Endothelial cell of hepatic sinusoid (primary cell): ENCODE data around the gene PHLDB1.

Experiments
- in situ Hi-C: cut with HindIII; loops from 2 replicates; pipeline ENCODE4 v1.10.0; 2017; ENCODE audit warnings: low sequenced_read_pairs

PHLDB1 gene

DNA sequence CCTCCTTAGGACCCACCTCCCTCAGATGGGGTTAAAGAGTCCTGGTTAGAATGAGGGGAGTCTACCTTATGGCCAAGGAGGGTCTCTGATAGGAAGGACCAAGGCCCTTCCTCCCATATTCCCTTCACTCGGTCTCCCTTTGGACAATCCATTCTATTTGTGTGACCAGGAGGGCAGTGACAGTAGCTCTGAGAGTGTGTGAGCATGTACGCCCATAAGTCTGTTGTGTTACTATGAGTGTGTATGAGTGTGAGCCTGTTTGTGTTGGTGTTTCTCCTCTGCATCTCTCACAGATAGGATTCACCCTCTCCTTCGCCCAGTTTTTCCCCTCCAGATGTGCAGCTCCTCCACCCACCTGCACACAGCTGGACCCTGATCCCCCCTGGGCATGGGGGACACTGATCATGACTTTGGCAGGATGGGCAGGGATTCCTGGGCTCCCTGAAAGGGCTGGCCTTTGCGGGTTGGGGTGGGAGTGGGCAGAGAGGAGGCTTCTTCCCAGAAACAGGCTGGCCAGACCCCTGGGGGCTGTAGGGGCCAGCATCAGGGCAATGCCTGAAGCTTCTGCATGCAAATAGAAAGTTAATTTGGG is 14.5 kb downstream of the PHLDB1 start:
- in situ Hi-C loops, result loop anchor here (5.0 kb wide), 1 partner anchor 95 kb away; the partner anchor contains the start of gene TTC36

DNA sequence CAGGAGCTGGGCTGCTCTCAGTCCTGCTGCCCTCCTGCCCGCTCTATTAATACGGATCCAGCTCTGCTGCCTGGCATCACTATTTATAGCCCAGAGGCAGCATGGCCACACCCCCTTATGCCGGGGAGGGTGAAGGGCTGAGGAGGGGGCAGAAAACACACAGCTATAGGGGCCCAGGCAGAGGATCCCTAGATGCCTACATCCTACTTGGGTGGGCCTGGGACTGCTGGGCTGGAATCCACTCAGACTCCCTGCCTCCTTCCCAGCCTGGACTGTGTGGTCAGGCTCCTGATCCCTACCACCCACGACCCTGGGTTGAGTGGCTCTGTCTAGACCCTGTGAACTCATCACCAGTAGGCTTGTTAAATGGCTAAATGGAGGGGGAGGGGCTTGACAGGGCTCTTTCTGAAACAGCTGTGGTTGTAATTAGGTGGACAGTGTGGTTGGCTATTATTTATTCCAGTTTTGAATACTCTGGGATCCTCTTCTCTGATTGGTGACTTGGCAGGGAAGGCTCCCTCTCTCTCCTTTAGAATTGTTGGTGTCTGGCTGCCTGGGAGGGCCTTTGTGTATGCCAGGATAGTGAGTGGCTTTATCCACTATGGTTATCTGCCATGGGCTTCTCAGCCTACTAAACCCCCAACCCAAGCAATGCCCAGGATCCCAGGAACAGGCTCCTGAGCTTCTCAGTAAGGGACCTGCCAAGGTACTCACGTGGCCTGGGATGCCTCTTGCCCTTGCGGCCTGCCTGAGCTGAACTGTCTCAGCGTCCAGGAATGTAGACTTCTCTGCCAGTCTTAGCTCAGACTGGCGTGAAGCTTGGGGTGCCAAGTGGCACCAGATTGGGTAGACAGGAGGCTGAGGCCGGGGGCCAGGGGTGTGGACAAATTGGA is 15.2 kb downstream of the PHLDB1 start:
- in situ Hi-C loops, result loop anchor here (5.0 kb wide), 1 partner anchor 95 kb away; the partner anchor contains the start of gene TTC36

DNA sequence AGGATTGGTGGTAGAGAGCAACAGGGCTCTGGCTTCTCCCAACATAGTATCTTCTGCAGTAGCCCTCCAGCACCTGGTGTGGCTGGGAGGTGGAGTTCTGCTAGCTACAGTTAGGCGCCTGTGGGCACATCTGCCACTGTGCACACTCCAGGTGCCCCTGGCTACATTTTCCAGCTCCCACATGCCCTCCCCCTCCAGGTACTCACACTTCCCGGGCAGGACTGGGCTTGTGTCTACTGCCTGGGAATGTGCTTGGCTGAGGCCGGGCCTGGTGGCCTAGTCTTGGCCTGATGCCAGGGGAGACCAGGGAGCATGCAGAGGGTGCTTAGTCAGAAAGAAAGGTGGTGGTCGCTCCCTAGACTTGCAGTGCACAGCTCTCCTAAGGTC is 15.8 kb downstream of the PHLDB1 start:
- in situ Hi-C loops, result loop anchor here (5.0 kb wide), 1 partner anchor 96 kb away; the partner anchor contains the start of gene TTC36

DNA sequence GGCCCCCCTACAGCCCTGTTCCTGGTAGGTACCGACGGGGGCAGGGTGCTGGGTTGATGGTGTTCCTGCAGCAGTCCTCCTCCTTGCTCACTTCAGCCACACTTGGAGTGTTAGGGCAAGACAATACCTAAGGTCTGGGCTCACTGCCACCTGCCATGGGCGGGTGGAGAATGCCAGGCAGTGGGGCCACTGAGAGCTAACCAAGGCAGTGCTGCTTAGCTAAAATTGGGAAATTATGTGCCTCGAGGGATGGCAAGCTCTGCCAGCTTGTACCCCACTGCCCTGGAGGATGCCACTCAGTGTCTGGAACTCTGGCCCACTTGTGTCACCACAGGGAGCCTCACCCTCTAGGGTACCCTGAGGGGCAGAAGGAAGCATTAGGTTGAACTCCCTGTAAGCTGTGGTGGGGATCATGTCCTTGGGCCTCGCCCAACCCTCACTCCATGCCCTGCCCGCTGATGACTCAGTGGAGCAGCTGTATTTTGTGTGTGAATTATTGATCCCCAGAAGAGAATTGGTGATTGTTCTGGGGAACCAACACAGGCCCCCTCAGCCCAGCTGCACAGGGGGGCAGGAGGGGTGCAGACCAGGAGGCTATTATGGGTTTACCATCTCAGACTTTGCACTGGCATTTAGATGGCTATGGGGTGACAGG is 17.7 kb downstream of the PHLDB1 start:
- in situ Hi-C loops, result no loop called here

DNA sequence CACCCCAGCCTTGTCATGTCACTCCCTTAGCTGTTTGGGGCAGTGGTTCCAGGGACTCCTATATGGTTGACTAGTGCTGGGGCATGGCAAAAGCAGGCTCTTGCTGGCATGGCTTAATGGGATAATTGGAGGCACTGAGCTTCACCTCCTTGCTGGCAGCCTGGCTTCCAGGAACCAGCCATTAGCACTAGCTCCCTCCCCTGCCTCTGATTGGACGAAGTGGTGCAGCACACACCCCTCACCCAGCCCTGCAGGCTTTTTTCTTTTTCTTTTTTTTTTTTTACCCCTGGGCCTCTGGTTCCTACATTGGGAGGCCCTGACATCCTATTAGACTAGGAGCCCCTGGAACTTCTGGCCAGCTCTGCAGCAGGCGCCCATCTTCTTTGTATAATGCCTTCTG is 18.6 kb downstream of the PHLDB1 start:
- in situ Hi-C loops, result no loop called here

DNA sequence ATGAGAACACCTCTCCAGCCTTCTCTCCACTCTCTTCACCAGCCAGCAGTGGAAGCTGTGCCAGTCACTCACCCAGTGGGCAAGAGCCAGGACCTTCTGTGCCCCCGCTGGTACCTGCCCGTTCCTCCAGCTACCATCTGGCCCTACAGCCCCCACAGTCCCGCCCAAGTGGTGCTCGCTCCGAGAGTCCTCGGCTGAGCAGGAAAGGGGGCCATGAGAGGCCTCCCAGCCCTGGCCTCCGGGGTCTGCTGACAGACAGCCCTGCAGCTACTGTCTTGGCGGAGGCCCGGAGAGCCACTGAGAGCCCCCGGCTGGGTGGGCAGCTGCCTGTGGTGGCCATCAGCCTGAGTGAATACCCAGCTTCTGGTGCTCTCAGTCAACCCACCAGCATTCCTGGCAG is 20.2 kb downstream of the PHLDB1 start:
- in situ Hi-C loops, result no loop called here

DNA sequence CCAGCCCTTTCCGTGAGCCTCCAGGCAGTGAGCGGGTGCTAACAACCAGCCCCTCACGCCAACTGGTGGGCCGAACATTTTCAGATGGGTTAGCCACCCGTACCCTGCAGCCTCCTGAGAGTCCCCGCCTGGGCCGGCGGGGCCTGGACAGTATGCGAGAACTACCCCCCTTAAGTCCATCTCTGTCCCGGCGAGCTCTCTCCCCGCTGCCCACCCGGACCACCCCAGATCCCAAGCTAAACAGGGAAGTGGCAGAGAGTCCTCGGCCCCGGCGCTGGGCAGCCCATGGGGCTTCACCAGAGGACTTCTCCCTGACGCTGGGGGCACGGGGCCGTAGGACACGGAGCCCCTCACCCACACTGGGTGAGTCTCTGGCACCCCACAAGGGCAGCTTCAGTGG is 20.6 kb downstream of the PHLDB1 start:
- in situ Hi-C loops, result no loop called here

DNA sequence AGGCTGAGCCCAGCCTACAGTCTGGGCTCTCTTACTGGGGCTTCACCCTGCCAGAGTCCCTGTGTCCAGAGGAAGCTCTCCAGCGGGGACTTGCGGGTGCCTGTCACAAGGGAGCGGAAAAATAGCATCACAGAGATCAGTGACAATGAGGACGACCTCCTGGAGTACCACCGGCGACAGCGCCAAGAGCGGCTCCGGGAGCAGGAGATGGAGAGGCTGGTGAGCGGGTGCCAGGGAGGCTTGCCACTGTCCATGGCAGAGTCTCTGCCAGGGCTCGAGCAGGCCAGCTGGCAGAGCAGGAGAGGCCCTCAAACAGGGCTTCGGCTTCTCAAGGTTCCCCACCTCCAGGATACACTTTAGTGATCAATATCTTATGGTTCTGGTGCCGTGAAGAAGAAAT is 21.0 kb downstream of the PHLDB1 start:
- in situ Hi-C loops, result no loop called here

DNA sequence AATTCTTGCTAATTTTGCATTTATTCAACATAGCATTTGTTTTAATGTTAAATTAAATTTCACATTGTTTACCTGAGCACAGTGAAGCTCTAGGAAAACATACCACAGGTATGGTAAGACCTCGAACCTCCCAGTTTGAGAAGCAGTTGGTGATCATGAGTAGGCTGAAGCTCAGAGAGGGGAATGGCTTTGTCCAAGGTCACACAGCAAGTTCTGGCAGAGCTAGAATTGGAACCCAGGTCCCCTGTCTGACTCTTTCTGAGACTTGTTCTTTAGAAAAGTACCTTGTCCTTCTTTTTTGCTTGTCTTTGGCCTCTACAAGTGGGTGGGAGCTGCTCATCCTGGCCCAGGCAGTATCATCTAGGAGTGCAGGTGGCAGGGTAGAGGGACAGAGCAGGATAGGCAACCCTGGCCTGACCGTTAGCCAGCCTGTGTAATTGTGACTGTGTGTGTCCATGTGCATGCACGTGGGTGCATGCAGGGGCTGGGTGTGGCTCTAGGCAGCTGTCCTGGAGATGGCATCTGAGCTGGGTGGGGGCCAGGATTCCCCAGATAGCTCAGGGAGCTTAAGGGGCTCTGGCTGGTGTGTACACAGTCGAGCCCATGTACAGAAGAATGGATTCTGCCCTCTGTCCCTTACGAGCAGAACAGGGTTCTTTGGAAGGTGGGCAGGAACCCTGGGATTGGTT is 21.6 kb downstream of the PHLDB1 start:
- in situ Hi-C loops, result no loop called here

DNA sequence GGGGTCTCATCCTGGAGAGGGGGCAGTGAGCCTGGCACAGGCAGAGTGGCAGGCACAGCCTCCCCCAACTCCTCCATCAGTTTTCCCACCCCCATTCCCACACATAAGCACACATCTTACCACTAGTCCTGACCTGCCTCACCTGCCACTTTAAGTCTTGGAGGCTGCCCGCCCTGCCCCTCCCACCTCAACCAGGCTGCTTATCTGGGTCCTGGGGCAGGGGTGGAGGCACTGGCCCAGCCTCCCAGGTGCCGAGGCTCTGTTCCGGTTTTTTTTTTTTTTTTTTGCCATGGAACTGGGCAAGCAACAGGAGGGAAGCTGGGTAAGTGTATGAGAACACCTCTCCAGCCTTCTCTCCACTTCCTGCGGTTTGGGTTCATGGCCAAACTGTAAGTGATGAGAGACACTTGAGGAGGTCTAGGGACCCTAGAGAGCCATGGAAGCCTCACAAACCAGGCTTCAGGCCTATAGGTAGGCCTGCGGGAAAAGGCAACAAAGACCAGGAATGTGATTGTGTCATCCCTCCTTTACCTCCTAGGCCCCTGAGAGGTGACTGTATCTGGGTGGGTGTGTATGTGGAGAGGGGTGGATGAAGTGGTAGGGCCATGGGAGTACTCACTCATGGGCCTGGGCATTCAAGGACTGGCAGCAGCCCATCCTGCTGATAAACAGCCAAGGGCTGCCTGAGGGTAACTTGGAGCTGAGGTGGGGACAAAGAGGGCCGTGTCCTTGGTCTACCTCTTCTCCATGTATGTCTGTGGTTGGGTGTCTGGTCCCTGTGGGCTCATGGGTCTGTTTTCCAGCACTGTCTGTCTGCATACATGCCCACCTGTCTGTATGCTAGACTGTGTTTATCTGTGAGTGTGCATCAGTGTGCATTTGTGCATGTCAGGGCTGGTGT is 22.6 kb downstream of the PHLDB1 start:
- in situ Hi-C loops, result no loop called here

DNA sequence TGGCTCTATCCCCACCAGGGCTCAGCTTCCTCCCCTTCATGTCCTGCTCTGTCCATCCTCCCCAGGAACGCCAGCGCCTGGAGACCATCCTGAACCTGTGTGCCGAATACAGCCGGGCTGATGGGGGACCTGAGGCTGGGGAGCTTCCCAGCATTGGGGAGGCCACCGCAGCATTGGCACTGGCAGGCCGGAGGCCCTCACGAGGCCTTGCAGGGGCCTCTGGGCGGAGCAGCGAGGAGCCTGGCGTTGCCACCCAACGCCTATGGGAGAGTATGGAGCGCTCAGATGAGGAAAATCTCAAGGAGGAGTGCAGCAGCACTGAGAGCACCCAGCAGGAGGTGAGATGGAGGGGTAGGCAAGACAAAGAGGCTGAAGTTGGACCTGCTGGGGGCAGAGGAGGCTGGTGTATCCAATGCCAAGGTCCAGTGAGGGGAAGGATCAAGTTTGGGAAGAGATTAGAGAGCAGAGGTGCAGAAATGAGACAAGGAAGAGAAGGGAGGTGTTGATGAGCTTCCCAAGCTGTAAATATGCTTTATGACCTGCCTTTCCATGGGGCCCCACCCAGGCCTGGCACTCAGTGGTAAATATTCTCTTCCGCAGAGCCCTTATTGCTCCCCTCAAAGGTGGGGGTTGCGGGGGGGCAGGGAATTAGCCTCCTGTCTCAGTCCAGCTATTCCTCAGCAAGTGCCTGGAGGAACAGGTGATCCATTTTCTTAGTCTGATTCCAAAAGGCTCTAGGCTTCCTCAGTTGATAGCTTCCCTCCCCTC is 23.9 kb downstream of the PHLDB1 start:
- in situ Hi-C loops, result no loop called here

DNA sequence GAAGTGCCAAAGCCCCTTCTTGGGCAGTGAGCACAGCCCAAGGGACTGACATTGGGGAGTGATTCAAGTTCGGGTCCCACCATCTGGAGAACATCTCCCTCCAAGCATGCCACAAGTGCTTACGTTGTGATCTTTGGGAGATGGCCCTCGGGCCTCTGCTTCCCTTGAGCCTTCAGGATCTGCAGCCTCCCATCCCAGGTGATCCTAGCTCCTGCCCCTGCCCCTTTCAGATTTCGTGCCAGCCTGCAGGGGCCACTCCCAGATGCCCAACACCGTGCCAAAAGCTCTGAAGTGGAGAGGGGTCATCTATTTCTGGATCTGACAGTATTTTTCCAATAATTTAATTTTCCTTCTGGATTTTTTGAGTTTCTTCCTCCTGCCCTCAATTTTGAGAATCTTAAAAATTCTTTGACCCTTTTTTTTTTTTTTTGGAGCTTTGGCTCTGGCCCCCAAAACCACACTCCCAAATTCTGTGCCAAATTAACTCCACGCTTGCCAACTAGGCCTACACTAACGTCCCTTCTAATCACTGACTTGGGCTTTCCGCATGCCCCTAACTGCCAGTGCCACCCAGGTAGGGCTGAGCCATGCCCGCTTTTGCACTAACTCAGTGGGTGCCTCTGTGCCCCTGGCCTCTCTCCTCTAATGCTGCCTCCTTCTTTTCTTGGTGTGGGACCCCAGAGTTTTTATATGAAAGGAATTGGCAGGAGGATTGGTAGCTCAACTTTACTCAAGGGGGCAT is 25.3 kb downstream of the PHLDB1 start:
- in situ Hi-C loops, result no loop called here

DNA sequence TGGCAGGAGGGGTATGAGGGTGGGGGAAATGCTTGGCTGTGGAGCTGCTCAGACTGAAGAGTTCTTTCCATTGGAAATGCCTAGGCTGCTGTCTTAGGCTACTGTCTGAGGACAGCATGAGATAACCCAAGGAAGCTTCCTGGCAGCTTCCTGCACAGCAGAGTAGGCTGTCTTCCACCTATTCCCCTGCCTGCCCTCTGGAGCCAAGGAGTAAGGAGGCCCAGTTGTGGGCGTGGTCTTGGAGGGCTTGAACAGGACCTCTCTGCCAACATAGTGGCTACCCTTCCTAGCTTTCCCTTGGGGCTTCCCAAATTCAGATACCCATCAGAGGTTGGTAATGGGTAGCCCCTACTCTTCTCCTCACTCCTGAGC is 25.9 kb downstream of the PHLDB1 start:
- in situ Hi-C loops, result no loop called here

DNA sequence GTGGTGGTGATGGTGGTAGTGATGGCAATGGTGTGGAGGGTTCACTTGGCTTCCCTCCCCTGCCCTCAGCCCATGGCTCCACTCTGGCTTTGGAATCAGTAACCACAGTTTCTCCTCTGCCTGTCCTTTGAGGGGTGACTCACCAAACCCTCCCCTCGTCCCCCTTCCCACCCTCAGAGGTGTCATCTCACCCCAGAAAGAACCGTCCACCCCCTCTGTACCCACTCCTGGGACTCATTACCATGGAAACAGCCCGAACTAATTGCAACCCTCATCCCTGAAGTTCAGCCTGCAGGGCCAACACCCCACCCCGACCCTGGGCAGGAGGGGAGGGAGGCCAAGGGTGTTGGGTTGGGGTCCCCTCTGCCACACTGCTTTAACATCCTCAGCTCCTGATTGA is 26.6 kb downstream of the PHLDB1 start:
- in situ Hi-C loops, result no loop called here

DNA sequence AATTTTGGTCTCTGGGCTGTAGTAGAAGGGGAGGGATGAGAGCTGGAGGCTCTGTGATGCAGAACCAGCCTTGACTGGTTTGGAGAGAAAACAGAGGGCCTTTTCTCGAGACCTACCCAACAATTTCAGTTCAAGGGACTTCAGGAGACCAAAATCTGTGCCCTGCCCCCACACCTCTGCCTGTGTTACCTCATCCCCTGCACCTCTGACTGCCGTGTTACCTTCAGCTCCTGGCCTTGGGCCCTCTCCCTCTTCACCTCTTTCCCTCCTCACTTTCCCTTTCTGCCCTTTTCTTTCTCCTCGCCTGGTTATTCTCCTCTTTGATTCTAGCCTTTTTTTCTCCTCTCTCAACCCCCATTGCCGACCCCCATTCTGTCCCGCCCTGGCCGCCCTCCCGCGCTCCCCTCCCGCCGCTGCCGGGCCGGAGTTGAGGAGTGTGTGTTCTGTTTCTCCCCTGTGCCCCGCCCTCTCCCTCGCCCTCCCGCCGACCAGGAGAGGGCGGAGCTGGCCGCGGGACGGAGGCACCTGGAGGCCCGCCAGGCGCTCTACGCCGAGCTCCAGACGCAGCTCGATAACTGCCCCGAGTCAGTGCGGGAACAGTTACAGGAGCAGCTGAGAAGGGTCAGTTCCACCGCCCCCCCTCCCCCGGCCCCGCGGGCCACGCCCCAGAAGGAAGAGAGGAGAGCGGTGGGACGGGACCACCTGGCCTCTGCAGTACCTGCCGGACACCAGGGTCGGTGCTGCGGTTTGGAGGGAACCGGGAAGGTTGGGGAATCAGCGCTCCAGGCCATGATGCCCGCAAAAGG is 27.2 kb downstream of the PHLDB1 start:
- in situ Hi-C loops, result no loop called here

DNA sequence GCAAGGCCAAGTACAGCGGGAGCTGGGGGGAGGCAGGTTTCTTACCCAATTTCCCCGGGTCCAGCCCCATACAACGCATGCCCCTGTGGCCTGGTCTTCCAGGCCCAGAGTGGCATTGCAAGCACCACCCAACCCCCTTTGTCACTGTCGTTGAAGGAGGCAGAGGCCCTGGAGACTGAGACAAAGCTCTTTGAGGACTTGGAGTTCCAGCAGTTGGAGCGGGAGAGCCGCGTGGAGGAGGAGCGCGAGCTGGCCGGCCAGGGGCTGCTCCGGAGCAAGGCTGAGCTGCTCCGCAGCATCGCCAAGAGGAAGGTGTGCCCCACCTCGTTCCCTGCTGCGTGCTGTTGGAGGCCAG is 27.8 kb downstream of the PHLDB1 start:
- in situ Hi-C loops, result no loop called here

DNA sequence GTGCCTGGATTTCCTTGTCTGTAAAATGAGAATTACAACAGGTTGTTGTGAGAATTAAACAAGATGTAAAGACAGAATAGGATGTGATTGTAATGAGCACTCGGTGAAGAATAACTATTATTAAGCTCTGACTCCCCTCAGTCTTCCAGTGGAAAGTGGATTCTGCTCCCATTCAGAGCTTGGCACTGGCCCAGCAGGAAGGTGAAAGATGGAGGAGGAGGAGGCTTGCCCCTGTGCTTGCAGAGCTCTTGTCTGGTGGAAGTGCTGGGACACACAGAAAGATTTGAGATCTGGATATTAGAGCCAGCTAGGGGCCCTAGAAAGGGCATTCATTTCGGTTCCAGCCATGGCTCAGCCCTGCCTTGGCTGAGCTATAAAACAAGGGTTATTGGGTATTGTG is 28.2 kb downstream of the PHLDB1 start:
- in situ Hi-C loops, result no loop called here
